Neural cell (in vitro differentiated cells): ENCODE data around the gene MKX. TPM values are rescaled to one million over a fixed set of nuclear protein-coding genes. Genes with fewer than 3 reads are reported as not detected.

Experiments used
- H2AFZ ChIP-seq: fragments of 200-600, 300-800 bp; sonication (generic), shearing (Covaris generic); 2 replicates; pipeline ENCODE4 v1.6.0; 2014; ENCODE audit warnings: low read depth, mild to moderate bottlenecking, antibody characterized with exemption, low read length, moderate library complexity
- H3F3A ChIP-seq: fragments of 200-600 bp; shearing (Covaris generic); 2 replicates; pipeline ENCODE4 v1.6.1; 2016; ENCODE audit warnings: mild to moderate bottlenecking, moderate library complexity, mixed read lengths, antibody characterized with exemption, low read length; ENCODE audit not compliant: insufficient read depth, poor library complexity, severe bottlenecking
- H3K27ac ChIP-seq: fragments of 200-600, 300-800 bp; sonication (generic), shearing (Covaris generic); 2 replicates; pipeline ENCODE4 v1.5.1; 2014; ENCODE audit warnings: mild to moderate bottlenecking, low read length, moderate library complexity
- H3K27me3 ChIP-seq: fragments of 300-800, 200-600 bp; sonication (generic), shearing (Covaris generic); 2 replicates; pipeline ENCODE4 v1.6.0; 2014; ENCODE audit warnings: mild to moderate bottlenecking, low read depth, low read length, moderate library complexity; ENCODE audit not compliant: insufficient read depth
- H3K36me3 ChIP-seq: fragments of 300-800, 200-600 bp; sonication (generic), shearing (Covaris generic); 2 replicates; pipeline ENCODE4 v1.5.1; 2014; ENCODE audit warnings: mild to moderate bottlenecking, antibody characterized with exemption, low read length, moderate library complexity; ENCODE audit not compliant: insufficient read depth
- H3K4me2 ChIP-seq: fragments of 300-800, 200-600 bp; sonication (generic), shearing (Covaris generic); 2 replicates; pipeline ENCODE4 v1.6.0; 2014; ENCODE audit warnings: mild to moderate bottlenecking, low read length
- H3K4me3 ChIP-seq: fragments of 300-800, 200-600 bp; sonication (generic), shearing (Covaris generic); 2 replicates; pipeline ENCODE4 v1.5.1; 2014; ENCODE audit warnings: mild to moderate bottlenecking, low read length, moderate library complexity
- H3K79me2 ChIP-seq: fragments of 200-600 bp; shearing (Covaris generic); replicated peaks from 2 replicates; pipeline ENCODE4 v1.6.0; 2014; ENCODE audit warnings: mild to moderate bottlenecking, low read length, moderate library complexity; ENCODE audit not compliant: insufficient read depth
- H3K9ac ChIP-seq: fragments of 300-800, 200-600 bp; sonication (generic), shearing (Covaris generic); 2 replicates; pipeline ENCODE4 v1.6.1; 2016; ENCODE audit warnings: mild to moderate bottlenecking, low read length, mixed read lengths
- H3K9me2 ChIP-seq: fragments of 200-600 bp; shearing (Covaris generic); 2 replicates; pipeline ENCODE4 v1.6.1; 2016; ENCODE audit warnings: mild to moderate bottlenecking, low read length, mixed read lengths; ENCODE audit not compliant: insufficient read depth
- H3K9me3 ChIP-seq: fragments of 200-600, 300-800 bp; sonication (generic), shearing (Covaris generic); 2 replicates; pipeline ENCODE4 v1.6.1; 2016; ENCODE audit warnings: mild to moderate bottlenecking, mixed run types, low read length, moderate library complexity, mixed read lengths
- H4K20me1 ChIP-seq: fragments of 200-600 bp; shearing (Covaris generic); 2 replicates; pipeline ENCODE4 v1.6.1; 2016; ENCODE audit warnings: mild to moderate bottlenecking, mixed run types; ENCODE audit not compliant: insufficient read depth
- EP300 ChIP-seq: fragments of 450-650 bp; conservative IDR thresholded peaks from 2 replicates; pipeline ENCODE4 v1.6.1; 2014; ENCODE audit warnings: antibody characterized with exemption, mild to moderate bottlenecking, moderate library complexity; ENCODE audit not compliant: poor library complexity, severe bottlenecking
- EZH2 ChIP-seq: fragments of 200-600, 300-800 bp; shearing (Covaris generic), sonication (generic); IDR thresholded peaks from 2 replicates; pipeline ENCODE4 v1.6.1; 2014; ENCODE audit warnings: antibody characterized with exemption, low read length, borderline replicate concordance, mild to moderate bottlenecking; ENCODE audit not compliant: insufficient read depth, poor library complexity, severe bottlenecking
- MXI1 ChIP-seq: fragments of 450-650 bp; conservative IDR thresholded peaks from 2 replicates; pipeline ENCODE4 v1.6.1; 2014; ENCODE audit warnings: antibody characterized with exemption, mild to moderate bottlenecking; ENCODE audit not compliant: poor library complexity, severe bottlenecking
- POLR2AphosphoS5 ChIP-seq: IDR thresholded peaks from 2 replicates; pipeline ENCODE4 v1.6.1; 2012
- RAD21 ChIP-seq: fragments of 450-650 bp; conservative IDR thresholded peaks from 2 replicates; pipeline ENCODE4 v1.6.1; 2014; ENCODE audit warnings: antibody characterized with exemption, mild to moderate bottlenecking, moderate library complexity
- SMC3 ChIP-seq: fragments of 450-650 bp; conservative IDR thresholded peaks from 2 replicates; pipeline ENCODE4 v1.6.1; 2014; ENCODE audit warnings: antibody characterized with exemption, mild to moderate bottlenecking, moderate library complexity; ENCODE audit not compliant: poor library complexity
- TAF1 ChIP-seq: IDR thresholded peaks from 2 replicates; pipeline ENCODE4 v1.6.1; 2012; ENCODE audit warnings: low read depth
- polyA plus RNA-seq: library from polyadenylated mRNA; depleted of rRNA; stranded (reverse); fragments of >200 nt; gene quantifications from 2 replicates; pipeline ENCODE4 v1.2.3, GENCODE V29; 2014
- TF ChIP-seq, protein P1 (sequence below): fragments of 450-650 bp; IDR thresholded peaks from 2 replicates; pipeline ENCODE4 v1.5.1; 2014; ENCODE audit warnings: antibody characterized with exemption, mild to moderate bottlenecking, moderate library complexity; ENCODE audit not compliant: poor library complexity, severe bottlenecking
- TF ChIP-seq, protein P2 (sequence below): IDR thresholded peaks from 2 replicates; pipeline ENCODE4 v1.6.1; 2012; ENCODE audit warnings: borderline replicate concordance

Gene MKX
- polyA plus RNA-seq, 1 donor from 2014 or later, result not detected

DNA sequence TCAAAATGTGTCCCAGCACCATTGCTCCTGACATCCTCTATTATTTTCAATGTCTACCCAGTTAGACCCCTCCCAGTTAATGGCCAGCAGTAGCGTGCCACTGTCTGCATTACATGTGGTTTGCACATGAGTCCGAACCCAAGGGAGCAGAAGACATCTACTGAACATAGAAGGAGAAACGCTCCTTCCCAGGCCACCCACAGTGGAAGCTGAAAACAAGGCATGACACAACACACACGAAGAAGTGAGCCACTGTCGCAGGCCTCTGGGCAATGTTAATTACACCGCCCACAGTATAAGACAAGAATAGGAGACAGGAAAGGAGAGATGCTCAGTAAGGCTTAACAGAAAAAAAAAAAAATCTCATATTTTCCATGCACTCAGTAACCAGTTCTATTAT is 50.5 kb downstream of the MKX start:
- H4K20me1 ChIP-seq, result no peaks in the 10 kb centered on the region
- H3K27ac ChIP-seq, result no peak overlapping the region
- H3K27me3 ChIP-seq, result no peaks in the 10 kb centered on the region
- no peaks in the 10 kb centered on the region for H3F3A ChIP-seq
- no peak overlapping the region for H3K9ac ChIP-seq
- H3K36me3 ChIP-seq, result no peaks in the 10 kb centered on the region
- no peaks in the 10 kb centered on the region for H3K9me3 ChIP-seq
- H3K9me2 ChIP-seq, result no peaks in the 10 kb centered on the region
- no peak for TF ChIP-seq TAF1
- TF ChIP-seq EP300, result no peak
- no peak for TF ChIP-seq POLR2AphosphoS5
- TF ChIP-seq, protein P1, sequence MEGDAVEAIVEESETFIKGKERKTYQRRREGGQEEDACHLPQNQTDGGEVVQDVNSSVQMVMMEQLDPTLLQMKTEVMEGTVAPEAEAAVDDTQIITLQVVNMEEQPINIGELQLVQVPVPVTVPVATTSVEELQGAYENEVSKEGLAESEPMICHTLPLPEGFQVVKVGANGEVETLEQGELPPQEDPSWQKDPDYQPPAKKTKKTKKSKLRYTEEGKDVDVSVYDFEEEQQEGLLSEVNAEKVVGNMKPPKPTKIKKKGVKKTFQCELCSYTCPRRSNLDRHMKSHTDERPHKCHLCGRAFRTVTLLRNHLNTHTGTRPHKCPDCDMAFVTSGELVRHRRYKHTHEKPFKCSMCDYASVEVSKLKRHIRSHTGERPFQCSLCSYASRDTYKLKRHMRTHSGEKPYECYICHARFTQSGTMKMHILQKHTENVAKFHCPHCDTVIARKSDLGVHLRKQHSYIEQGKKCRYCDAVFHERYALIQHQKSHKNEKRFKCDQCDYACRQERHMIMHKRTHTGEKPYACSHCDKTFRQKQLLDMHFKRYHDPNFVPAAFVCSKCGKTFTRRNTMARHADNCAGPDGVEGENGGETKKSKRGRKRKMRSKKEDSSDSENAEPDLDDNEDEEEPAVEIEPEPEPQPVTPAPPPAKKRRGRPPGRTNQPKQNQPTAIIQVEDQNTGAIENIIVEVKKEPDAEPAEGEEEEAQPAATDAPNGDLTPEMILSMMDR, result no peak
- H3K79me2 ChIP-seq, result no peaks in the 10 kb centered on the region
- H3K4me2 ChIP-seq, result no peak overlapping the region
- no peak overlapping the region for H2AFZ ChIP-seq
- no peak overlapping the region for H3K4me3 ChIP-seq

DNA sequence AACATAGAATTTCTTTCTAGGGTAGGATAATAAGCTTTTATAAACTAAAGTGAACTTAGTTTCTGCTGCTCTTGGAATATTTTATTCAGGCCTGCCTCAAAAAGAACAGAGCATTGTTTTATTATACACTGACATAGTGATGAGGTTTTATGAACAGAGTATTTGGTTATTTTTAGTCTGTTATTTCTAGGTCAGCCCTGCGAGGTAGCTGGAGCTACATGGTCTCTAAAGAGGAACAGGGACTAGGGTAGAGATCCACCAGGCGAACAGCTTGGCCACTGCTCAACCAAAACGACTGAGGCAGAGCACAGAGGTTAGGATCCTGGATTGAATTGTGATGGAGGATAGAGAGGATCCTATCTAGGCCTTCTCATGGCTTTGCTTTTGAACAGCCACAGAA is 53.0 kb downstream of the MKX start:
- Histone ChIP-seq H3K9ac (no peak overlapping the region), H3K36me3 (no peaks in the 10 kb centered on the region)
- TF ChIP-seq EP300 (no peak), MXI1 (no peak), SMC3 (no peak), EZH2 (no peak), POLR2AphosphoS5 (no peak), RAD21 (no peak), TAF1 (no peak)
- TF ChIP-seq, protein P2, sequence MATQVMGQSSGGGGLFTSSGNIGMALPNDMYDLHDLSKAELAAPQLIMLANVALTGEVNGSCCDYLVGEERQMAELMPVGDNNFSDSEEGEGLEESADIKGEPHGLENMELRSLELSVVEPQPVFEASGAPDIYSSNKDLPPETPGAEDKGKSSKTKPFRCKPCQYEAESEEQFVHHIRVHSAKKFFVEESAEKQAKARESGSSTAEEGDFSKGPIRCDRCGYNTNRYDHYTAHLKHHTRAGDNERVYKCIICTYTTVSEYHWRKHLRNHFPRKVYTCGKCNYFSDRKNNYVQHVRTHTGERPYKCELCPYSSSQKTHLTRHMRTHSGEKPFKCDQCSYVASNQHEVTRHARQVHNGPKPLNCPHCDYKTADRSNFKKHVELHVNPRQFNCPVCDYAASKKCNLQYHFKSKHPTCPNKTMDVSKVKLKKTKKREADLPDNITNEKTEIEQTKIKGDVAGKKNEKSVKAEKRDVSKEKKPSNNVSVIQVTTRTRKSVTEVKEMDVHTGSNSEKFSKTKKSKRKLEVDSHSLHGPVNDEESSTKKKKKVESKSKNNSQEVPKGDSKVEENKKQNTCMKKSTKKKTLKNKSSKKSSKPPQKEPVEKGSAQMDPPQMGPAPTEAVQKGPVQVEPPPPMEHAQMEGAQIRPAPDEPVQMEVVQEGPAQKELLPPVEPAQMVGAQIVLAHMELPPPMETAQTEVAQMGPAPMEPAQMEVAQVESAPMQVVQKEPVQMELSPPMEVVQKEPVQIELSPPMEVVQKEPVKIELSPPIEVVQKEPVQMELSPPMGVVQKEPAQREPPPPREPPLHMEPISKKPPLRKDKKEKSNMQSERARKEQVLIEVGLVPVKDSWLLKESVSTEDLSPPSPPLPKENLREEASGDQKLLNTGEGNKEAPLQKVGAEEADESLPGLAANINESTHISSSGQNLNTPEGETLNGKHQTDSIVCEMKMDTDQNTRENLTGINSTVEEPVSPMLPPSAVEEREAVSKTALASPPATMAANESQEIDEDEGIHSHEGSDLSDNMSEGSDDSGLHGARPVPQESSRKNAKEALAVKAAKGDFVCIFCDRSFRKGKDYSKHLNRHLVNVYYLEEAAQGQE, result no peak
- TF ChIP-seq, protein P1, result no peak

More for the DNA sequence above, 53.0 kb downstream of the MKX start:
- no peaks in the 10 kb centered on the region for H3K27me3 ChIP-seq
- no peak overlapping the region for H3K4me3 ChIP-seq
- no peaks in the 10 kb centered on the region for H4K20me1 ChIP-seq
- no peaks in the 10 kb centered on the region for H3K9me2 ChIP-seq
- H3K79me2 ChIP-seq, result no peaks in the 10 kb centered on the region
- no peak overlapping the region for H2AFZ ChIP-seq
- no peaks in the 10 kb centered on the region for H3F3A ChIP-seq
- H3K9me3 ChIP-seq, result no peaks in the 10 kb centered on the region
- H3K4me2 ChIP-seq, result no peak overlapping the region
- H3K27ac ChIP-seq, result no peak overlapping the region
